ENCODE results near the gene TRMT1L. TPM values are rescaled to one million over a fixed set of nuclear protein-coding genes. Genes with fewer than 3 reads are reported as not detected.
"Not testable (repeated sequence)": the region's sequence is repeated elsewhere in the genome, so short reads cannot be mapped to it uniquely, and the experiment has no call there.

TRMT1L gene
- 10 to 100 TPM; 33.7 to 38.7 TPM for total RNA-seq

GRCh38 chr1:185156854-185157598, at the start of gene TRMT1L, which contains the start of gene SWT1:
Gene TRMT1L (minus strand): TSS chr1:185156953. CDS start chr1:185156712, 241 bp downstream.
Gene SWT1 (plus strand): TSS chr1:185157167. CDS start chr1:185160842, 3,675 bp downstream.
- Mint-ChIP-seq H3K27me3 (no peaks in the 10 kb centered on the region), H3K9me3 (ENCODE audit: low read depth) (no peaks in the 10 kb centered on the region), H3K4me3 (peak within 1 kb of the TSS; percentile 91), H3K27ac (peak within 1 kb of the TSS; percentile 95), H3K36me3 (ENCODE audit: low read depth) (peaks cover 10% of the 10 kb centered on the region), H3K4me1 (peaks cover 50% of the 10 kb centered on the region)
- POLR2A ChIA-PET, result no interaction called here
- CTCF ChIA-PET, result interaction anchor here (0.7 to 5.1 kb wide), 3 partner anchors 12 to 481 kb away, joined by 3 to 44 read pairs (median 4); no protein-coding TSS in a partner anchor
- DNase-seq (peak; percentile 99), ATAC-seq (peak; percentile 94)
- intact Hi-C loops (cut with DNase I, micrococcal nuclease), result loop anchor here (1.0 to 5.0 kb wide), 14 partner anchors 112 to 1685 kb away; partner anchors contain the start of genes NIBAN1 (in 2 of the 2), RNF2 (in 2 of the 2), C1orf21 (in 1 of the 2) and IVNS1ABP (in 1 of the 2)

- Mint-ChIP-seq H3K27ac (no peak overlapping the region), H3K4me3 (no peak overlapping the region), H3K4me1 (no peaks in the 10 kb centered on the region), H3K36me3 (ENCODE audit: low read depth) (peaks cover 34% of the 10 kb centered on the region), H3K9me3 (ENCODE audit: low read depth) (peaks cover 8% of the 10 kb centered on the region), H3K27me3 (no peaks in the 10 kb centered on the region)
- CTCF ChIA-PET, result interaction anchor here (0.6 kb wide), 1 partner anchor 243 kb away, joined by 3 read pairs; no protein-coding TSS in a partner anchor
- POLR2A ChIA-PET, result no interaction called here
- DNase-seq, result no peak
- intact Hi-C loops (cut with DNase I, micrococcal nuclease), result no loop called here
- ATAC-seq, result no peak
Observed at GRCh38 chr1:185200889-185201288, 44.1 kb upstream of the TRMT1L start.

GRCh38 chr1:185198712-185199111, 42.0 kb upstream of the TRMT1L start:
- ATAC-seq; H3K9me3 Mint-ChIP-seq (ENCODE audit: low read depth): not testable (repeated sequence)
- peaks cover 45% of the 10 kb centered on the region for H3K36me3 Mint-ChIP-seq (ENCODE audit: low read depth)

GRCh38 chr1:185193756-185194155, 37.0 kb upstream of the TRMT1L start:
- intact Hi-C loops (cut with DNase I, micrococcal nuclease), result no loop called here
- ATAC-seq (no peak), DNase-seq (no peak)
- peaks cover 8% of the 10 kb centered on the region for H3K9me3 Mint-ChIP-seq (ENCODE audit: low read depth)
- no peaks in the 10 kb centered on the region for H3K4me1 Mint-ChIP-seq
- no peak overlapping the region for H3K27ac Mint-ChIP-seq
- no peak overlapping the region for H3K4me3 Mint-ChIP-seq
- H3K27me3 Mint-ChIP-seq, result no peaks in the 10 kb centered on the region
- H3K36me3 Mint-ChIP-seq (ENCODE audit: low read depth), result peaks cover 40% of the 10 kb centered on the region
- POLR2A ChIA-PET, result no interaction called here
- CTCF ChIA-PET, result interaction anchor here (1.0 kb wide), 1 partner anchor 12 kb away, joined by 3 read pairs; no protein-coding TSS in a partner anchor

More at GRCh38 chr1:185198712-185199111, 42.0 kb upstream of the TRMT1L start:
- CTCF ChIA-PET, result interaction anchor here (0.7 kb wide), 1 partner anchor 40 kb away, joined by 3 read pairs; no protein-coding TSS in a partner anchor
- H3K27ac Mint-ChIP-seq; H3K27me3 Mint-ChIP-seq; DNase-seq; POLR2A ChIA-PET; H3K4me3 Mint-ChIP-seq; intact Hi-C loops (cut with DNase I, micrococcal nuclease); H3K4me1 Mint-ChIP-seq: not testable (repeated sequence)

GRCh38 chr1:185170291-185170848, 13.6 kb upstream of the TRMT1L start:
- Mint-ChIP-seq H3K27me3 (no peaks in the 10 kb centered on the region), H3K27ac (no peak overlapping the region), H3K9me3 (ENCODE audit: low read depth) (no peaks in the 10 kb centered on the region), H3K4me1 (peaks cover 7% of the 10 kb centered on the region), H3K4me3 (no peak overlapping the region), H3K36me3 (ENCODE audit: low read depth) (peaks cover 3% of the 10 kb centered on the region)
- DNase-seq, result peak; percentile 53
- ChIA-PET POLR2A (no interaction called here), CTCF (interaction anchor here (0.6 to 3.8 kb wide), 37 partner anchors 9 to 1128 kb away, joined by 3 to 44 read pairs (median 4); partner anchors contain the start of genes IVNS1ABP, RNF2, SWT1 and TRMT1L)
- peak; percentile 89 for ATAC-seq
- intact Hi-C loops (cut with DNase I, micrococcal nuclease), result loop anchor here (1.0 to 5.0 kb wide), 5 partner anchors 125 to 512 kb away; partner anchors contain the start of gene RNF2 (in 1 of the 2)

- DNase-seq (no peak), ATAC-seq (no peak)
- Mint-ChIP-seq H3K36me3 (ENCODE audit: low read depth) (peaks cover 11% of the 10 kb centered on the region), H3K4me1 (peaks cover 7% of the 10 kb centered on the region), H3K27me3 (no peaks in the 10 kb centered on the region), H3K4me3 (no peak overlapping the region), H3K27ac (no peak overlapping the region), H3K9me3 (ENCODE audit: low read depth) (no peaks in the 10 kb centered on the region)
- ChIA-PET POLR2A (no interaction called here), CTCF (no interaction called here)
- intact Hi-C loops (cut with DNase I, micrococcal nuclease), result no loop called here
Observed at GRCh38 chr1:185166106-185166505, 9.4 kb upstream of the TRMT1L start.

- no peak for ATAC-seq
- DNase-seq, result no peak
- H3K27me3 Mint-ChIP-seq, result no peaks in the 10 kb centered on the region
- H3K4me1 Mint-ChIP-seq, result peaks cover 24% of the 10 kb centered on the region
- H3K27ac Mint-ChIP-seq, result no peak overlapping the region
- H3K4me3 Mint-ChIP-seq, result no peak overlapping the region
- POLR2A ChIA-PET, result no interaction called here
- no peaks in the 10 kb centered on the region for H3K9me3 Mint-ChIP-seq (ENCODE audit: low read depth)
- intact Hi-C loops (cut with DNase I, micrococcal nuclease), result no loop called here
- H3K36me3 Mint-ChIP-seq (ENCODE audit: low read depth), result peaks cover 10% of the 10 kb centered on the region
- CTCF ChIA-PET, result interaction anchor here (1.6 kb wide), 1 partner anchor 7 kb away, joined by 6 read pairs; no protein-coding TSS in a partner anchor
Observed at GRCh38 chr1:185162491-185162890, 5.7 kb upstream of the TRMT1L start.

- Mint-ChIP-seq H3K4me1 (peaks cover 26% of the 10 kb centered on the region), H3K9me3 (ENCODE audit: low read depth) (no peaks in the 10 kb centered on the region), H3K36me3 (ENCODE audit: low read depth) (peaks cover 8% of the 10 kb centered on the region), H3K27ac (no peak overlapping the region), H3K4me3 (no peak overlapping the region), H3K27me3 (no peaks in the 10 kb centered on the region)
- ATAC-seq, result no peak
- ChIA-PET CTCF (interaction anchor here (1.1 to 1.9 kb wide), 3 partner anchors 10 to 167 kb away, joined by 3 to 8 read pairs (median 4); no protein-coding TSS in a partner anchor), POLR2A (interaction anchor here (0.8 kb wide), 1 partner anchor 404 kb away, joined by 3 read pairs; no protein-coding TSS in a partner anchor)
- DNase-seq, result no peak
- intact Hi-C loops (cut with DNase I, micrococcal nuclease), result loop anchor here (5.0 kb wide), 3 partner anchors 188 to 1688 kb away; partner anchors contain the start of genes NIBAN1 (in 1 of the 2), SMG7 (in 1 of the 2) and TSEN15 (in 1 of the 2)
Observed at GRCh38 chr1:185159966-185160365, 3.2 kb upstream of the TRMT1L start.

GRCh38 chr1:185158800-185159199, 2.0 kb upstream of the TRMT1L start:
- POLR2A ChIA-PET, result no interaction called here

GRCh38 chr1:185157599-185158412, 1.1 kb upstream of the TRMT1L start:
- intact Hi-C loops (cut with DNase I, micrococcal nuclease), result loop anchor here (1.0 to 5.0 kb wide), 15 partner anchors 113 to 1686 kb away; partner anchors contain the start of genes NIBAN1 (in 2 of the 2), RNF2 (in 2 of the 2), ARPC5 (in 1 of the 2) and C1orf21 (in 1 of the 2)
- DNase-seq (peak; percentile 5), ATAC-seq (no peak)
- Mint-ChIP-seq H3K9me3 (ENCODE audit: low read depth) (no peaks in the 10 kb centered on the region), H3K27ac (peak overlapping the region; percentile 89), H3K27me3 (no peaks in the 10 kb centered on the region), H3K36me3 (ENCODE audit: low read depth) (peaks cover 8% of the 10 kb centered on the region), H3K4me3 (peak overlapping the region; percentile 91), H3K4me1 (peaks cover 42% of the 10 kb centered on the region)
- ChIA-PET CTCF (interaction anchor here (0.7 to 5.1 kb wide), 3 partner anchors 11 to 481 kb away, joined by 3 to 44 read pairs (median 4); no protein-coding TSS in a partner anchor), POLR2A (interaction anchor here (0.5 to 0.7 kb wide), 2 partner anchors 18 to 137 kb away, joined by 3 to 4 read pairs; no protein-coding TSS in a partner anchor)

More at GRCh38 chr1:185158800-185159199, 2.0 kb upstream of the TRMT1L start:
- no peak for ATAC-seq
- Mint-ChIP-seq H3K4me1 (peaks cover 34% of the 10 kb centered on the region), H3K27ac (no peak overlapping the region), H3K4me3 (no peak overlapping the region), H3K9me3 (ENCODE audit: low read depth) (no peaks in the 10 kb centered on the region), H3K36me3 (ENCODE audit: low read depth) (peaks cover 8% of the 10 kb centered on the region), H3K27me3 (no peaks in the 10 kb centered on the region)
- intact Hi-C loops (cut with DNase I, micrococcal nuclease), result loop anchor here (1.0 to 5.0 kb wide), 4 partner anchors 186 to 1686 kb away; partner anchors contain the start of genes ARPC5 (in 1 of the 2), NIBAN1 (in 1 of the 2), SMG7 (in 1 of the 2) and TSEN15 (in 1 of the 2)
- CTCF ChIA-PET, result interaction anchor here (1.0 to 5.1 kb wide), 3 partner anchors 10 to 31 kb away, joined by 4 to 44 read pairs (median 8); no protein-coding TSS in a partner anchor
- peak; percentile 12 for DNase-seq

Data from activated CD4-positive, alpha-beta T cell treated with anti-CD3 and anti-CD28 coated beads for 36 hours (primary cell).